Loucy (cell line): Measurements from ENCODE around the gene ACVR1.

ENCODE experiments used
- H2AFZ ChIP-seq: fragments of 200-600 bp; sonication (generic); 2 replicates; pipeline ENCODE4 v1.6.0; 2016; ENCODE audit warnings: antibody characterized with exemption, mild to moderate bottlenecking, low read length, moderate library complexity
- H3F3A ChIP-seq: fragments of 200-600 bp; 2 replicates; pipeline ENCODE4 v1.6.0; 2016; ENCODE audit warnings: antibody characterized with exemption, low read depth, mild to moderate bottlenecking
- H3K27me3 ChIP-seq: fragments of 200-600 bp; sonication (generic); 2 replicates; pipeline ENCODE4 v1.6.1; 2014; ENCODE audit warnings: low read length, mild to moderate bottlenecking; ENCODE audit not compliant: insufficient read depth, poor library complexity, severe bottlenecking
- H3K36me3 ChIP-seq: fragments of 200-600 bp; sonication (generic); 2 replicates; pipeline ENCODE4 v1.6.1; 2016; ENCODE audit warnings: low read length; ENCODE audit not compliant: insufficient read depth
- H3K4me1 ChIP-seq: fragments of 200-600 bp; sonication (generic); 2 replicates; pipeline ENCODE4 v1.5.1; 2014; ENCODE audit warnings: low read length, mild to moderate bottlenecking; ENCODE audit not compliant: insufficient read depth, poor library complexity, severe bottlenecking
- H3K4me2 ChIP-seq: fragments of 200-600 bp; sonication (generic); 2 replicates; pipeline ENCODE4 v1.6.0; 2014; ENCODE audit warnings: antibody characterized with exemption, low read length, low read depth, mild to moderate bottlenecking; ENCODE audit not compliant: poor library complexity, severe bottlenecking
- H3K4me3 ChIP-seq: fragments of 200-600 bp; sonication (generic); 2 replicates; pipeline ENCODE4 v1.5.1; 2014; ENCODE audit warnings: low read length, mild to moderate bottlenecking, mixed read lengths; ENCODE audit not compliant: poor library complexity, severe bottlenecking
- H3K79me2 ChIP-seq: fragments of 200-600 bp; sonication (generic); 2 replicates; pipeline ENCODE4 v1.6.1; 2014; ENCODE audit warnings: low read length; ENCODE audit not compliant: insufficient read depth
- H3K9ac ChIP-seq: fragments of 200-600 bp; sonication (generic); 2 replicates; pipeline ENCODE4 v1.6.0; 2014; ENCODE audit warnings: mild to moderate bottlenecking, low read depth, low read length, moderate library complexity; ENCODE audit not compliant: poor library complexity, severe bottlenecking
- H3K9me2 ChIP-seq: fragments of 200-600 bp; sonication (generic); replicated peaks from 2 replicates; pipeline ENCODE4 v1.6.1; 2016; ENCODE audit warnings: low read depth, low read length, mixed read lengths
- H3K9me3 ChIP-seq: fragments of 200-600 bp; sonication (generic); 2 replicates; pipeline ENCODE4 v1.6.1; 2014; ENCODE audit warnings: mild to moderate bottlenecking, antibody characterized with exemption, low read length, low read depth; ENCODE audit not compliant: insufficient read depth
- H4K20me1 ChIP-seq: fragments of 200-600 bp; sonication (generic); 2 replicates; pipeline ENCODE4 v1.6.0; 2014; ENCODE audit warnings: antibody characterized with exemption, low read length, mild to moderate bottlenecking; ENCODE audit not compliant: insufficient read depth, poor library complexity, severe bottlenecking
- EZH2phosphoT487 ChIP-seq: fragments of 200-600 bp; IDR thresholded peaks from 2 replicates; pipeline ENCODE4 v1.6.1; 2018; ENCODE audit warnings: antibody characterized with exemption, mild to moderate bottlenecking, moderate library complexity, borderline replicate concordance
- TF ChIP-seq, protein P1 (sequence below): fragments of 200-600 bp; sonication (generic); conservative IDR thresholded peaks from 2 replicates; pipeline ENCODE4 v1.5.1; 2014; ENCODE audit warnings: mild to moderate bottlenecking, antibody characterized with exemption, low read length

Gene ACVR1

DNA sequence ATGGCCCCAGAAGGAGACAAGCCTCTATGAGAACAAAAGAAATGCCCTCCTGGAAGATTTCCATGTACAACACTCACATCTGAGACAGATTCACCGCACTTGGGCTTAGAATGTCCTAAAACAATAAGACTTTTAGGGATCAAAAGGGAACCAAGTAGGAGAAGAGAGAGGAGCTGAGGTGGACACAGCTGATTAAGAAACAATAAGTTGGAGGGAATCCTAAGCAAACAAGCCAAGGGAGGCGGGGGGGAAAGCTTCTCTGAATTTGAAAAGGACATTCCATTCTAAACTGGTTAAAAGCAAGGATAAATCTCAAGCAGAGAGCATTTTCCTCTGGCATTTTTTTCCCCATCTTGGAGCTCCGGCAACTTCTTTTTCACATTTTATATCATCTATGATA, 9.9 kb downstream of the ACVR1 start:
- Histone ChIP-seq H3K36me3 (no peaks in the 10 kb centered on the region), H4K20me1 (no peaks in the 10 kb centered on the region), H3K4me1 (no peaks in the 10 kb centered on the region), H2AFZ (no peak overlapping the region), H3K9me3 (no peaks in the 10 kb centered on the region), H3K4me3 (no peak overlapping the region), H3K4me2 (no peak overlapping the region), H3K79me2 (no peaks in the 10 kb centered on the region), H3K27me3 (no peaks in the 10 kb centered on the region), H3K9me2 (no peaks in the 10 kb centered on the region), H3F3A (no peaks in the 10 kb centered on the region), H3K9ac (no peak overlapping the region)
- no peak for TF ChIP-seq EZH2phosphoT487
- TF ChIP-seq, protein P1, sequence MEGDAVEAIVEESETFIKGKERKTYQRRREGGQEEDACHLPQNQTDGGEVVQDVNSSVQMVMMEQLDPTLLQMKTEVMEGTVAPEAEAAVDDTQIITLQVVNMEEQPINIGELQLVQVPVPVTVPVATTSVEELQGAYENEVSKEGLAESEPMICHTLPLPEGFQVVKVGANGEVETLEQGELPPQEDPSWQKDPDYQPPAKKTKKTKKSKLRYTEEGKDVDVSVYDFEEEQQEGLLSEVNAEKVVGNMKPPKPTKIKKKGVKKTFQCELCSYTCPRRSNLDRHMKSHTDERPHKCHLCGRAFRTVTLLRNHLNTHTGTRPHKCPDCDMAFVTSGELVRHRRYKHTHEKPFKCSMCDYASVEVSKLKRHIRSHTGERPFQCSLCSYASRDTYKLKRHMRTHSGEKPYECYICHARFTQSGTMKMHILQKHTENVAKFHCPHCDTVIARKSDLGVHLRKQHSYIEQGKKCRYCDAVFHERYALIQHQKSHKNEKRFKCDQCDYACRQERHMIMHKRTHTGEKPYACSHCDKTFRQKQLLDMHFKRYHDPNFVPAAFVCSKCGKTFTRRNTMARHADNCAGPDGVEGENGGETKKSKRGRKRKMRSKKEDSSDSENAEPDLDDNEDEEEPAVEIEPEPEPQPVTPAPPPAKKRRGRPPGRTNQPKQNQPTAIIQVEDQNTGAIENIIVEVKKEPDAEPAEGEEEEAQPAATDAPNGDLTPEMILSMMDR = no peak

DNA sequence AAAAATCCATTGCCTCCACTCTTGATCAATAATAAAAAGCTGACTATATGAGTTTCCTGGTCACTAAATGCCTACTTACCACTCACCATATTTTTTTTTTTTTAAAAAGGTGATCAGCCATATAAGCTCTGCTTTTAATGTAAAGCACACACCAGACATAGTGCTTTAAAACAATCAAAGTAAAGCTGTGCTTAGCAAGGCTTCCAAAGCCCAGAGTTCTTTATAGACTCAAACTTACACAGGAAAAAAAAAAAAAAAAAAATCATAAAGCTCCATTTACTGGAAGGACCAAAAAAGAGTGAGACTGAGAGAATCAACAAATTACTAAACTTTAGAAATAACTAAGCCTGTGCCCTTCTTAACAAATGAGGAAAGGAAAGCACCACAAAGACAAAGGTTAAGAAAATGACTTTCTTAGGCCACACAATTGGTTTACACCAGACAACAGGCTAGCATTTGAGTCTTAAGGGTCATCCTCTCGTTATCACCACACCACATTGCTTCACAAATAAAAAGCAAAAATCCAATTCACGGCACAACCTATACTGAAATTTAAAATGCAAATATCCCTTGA, 11.2 kb downstream of the ACVR1 start:
- no peaks in the 10 kb centered on the region for H3K4me1 ChIP-seq
- no peaks in the 10 kb centered on the region for H3F3A ChIP-seq
- no peaks in the 10 kb centered on the region for H4K20me1 ChIP-seq
- H3K4me3 ChIP-seq = no peak overlapping the region
- H3K9me2 ChIP-seq = no peaks in the 10 kb centered on the region
- no peaks in the 10 kb centered on the region for H3K9me3 ChIP-seq
- H3K27me3 ChIP-seq = no peaks in the 10 kb centered on the region
- H3K36me3 ChIP-seq = no peaks in the 10 kb centered on the region
- TF ChIP-seq, protein P1 = no peak
- TF ChIP-seq EZH2phosphoT487 = no peak
- no peak overlapping the region for H3K4me2 ChIP-seq
- H3K9ac ChIP-seq = no peak overlapping the region
- no peak overlapping the region for H2AFZ ChIP-seq
- no peaks in the 10 kb centered on the region for H3K79me2 ChIP-seq

DNA sequence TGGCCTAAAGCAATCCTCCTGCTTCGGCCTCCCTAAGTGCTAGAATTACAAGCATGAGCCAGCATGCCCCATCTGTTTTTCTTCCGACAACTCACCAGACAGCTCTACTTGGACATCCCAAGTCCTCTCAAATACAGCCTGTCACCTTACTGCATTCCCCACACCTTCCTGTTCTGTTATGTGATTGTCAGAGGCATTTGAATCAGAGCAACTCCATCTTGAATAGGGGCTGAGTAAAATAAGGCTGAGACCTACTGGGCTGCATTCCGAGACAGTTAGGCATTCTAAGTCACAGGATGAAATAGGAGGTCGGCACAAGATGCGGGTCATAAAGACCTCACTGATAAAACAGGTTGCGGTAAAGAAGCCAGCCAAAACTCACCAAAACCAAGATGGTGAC, 17.3 kb downstream of the ACVR1 start:
- Histone ChIP-seq H3F3A (no peaks in the 10 kb centered on the region), H3K4me1 (no peaks in the 10 kb centered on the region), H3K9me2 (no peaks in the 10 kb centered on the region), H3K4me2 (no peak overlapping the region), H3K9me3 (no peaks in the 10 kb centered on the region), H3K79me2 (no peaks in the 10 kb centered on the region), H3K9ac (no peak overlapping the region), H3K27me3 (no peaks in the 10 kb centered on the region), H3K4me3 (no peak overlapping the region), H3K36me3 (no peaks in the 10 kb centered on the region), H2AFZ (no peak overlapping the region), H4K20me1 (no peaks in the 10 kb centered on the region)
- TF ChIP-seq, protein P1 = no peak
- no peak for TF ChIP-seq EZH2phosphoT487
